ENCODE measurements around the gene PLPP7. TPM values are rescaled to one million over a fixed set of nuclear protein-coding genes. Genes with fewer than 3 reads are reported as not detected.
A peak's percentile ranks its signal among the peaks of the same experiment; 100 is the strongest.

The PLPP7 gene
- polyA plus RNA-seq, 2 donors, result 0.47 to 0.73 TPM

DNA sequence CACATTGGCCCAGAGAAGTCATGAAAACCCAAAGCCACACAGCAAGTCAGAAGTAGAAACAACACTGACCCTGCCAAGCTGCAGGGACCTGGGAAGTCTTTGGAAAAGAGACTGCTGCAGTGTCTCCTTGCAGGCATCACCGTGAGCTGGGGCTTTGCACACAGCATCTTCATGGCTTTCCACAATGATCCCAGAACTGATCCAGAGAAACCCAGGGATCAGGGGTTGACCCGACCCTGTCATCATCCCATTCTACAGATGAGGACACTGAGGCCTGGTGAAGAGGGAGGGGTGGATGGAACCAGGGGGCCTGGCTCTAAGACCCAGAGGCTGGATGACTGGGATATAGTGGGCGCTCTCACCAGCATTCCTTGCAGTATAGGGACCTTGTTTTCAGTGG is 8.9 kb upstream of the PLPP7 start:
- Histone ChIP-seq H3K4me3 (ENCODE audit: low read depth in 1 of 2, low read length in 2 of 2) (no peak overlapping the region), H3K36me3 (ENCODE audit: control insufficient read depth in 2 of 2, insufficient read depth in 2 of 2, low read length in 1 of 2) (no peaks in the 10 kb centered on the region), H3K27me3 (ENCODE audit: control insufficient read depth in 1 of 2, insufficient read depth in 2 of 2, low read length in 2 of 2) (no peaks in the 10 kb centered on the region), H3K27ac (ENCODE audit: low read depth in 2 of 2, low read length in 1 of 2) (no peak overlapping the region), H3K4me1 (ENCODE audit: control insufficient read depth in 2 of 2, insufficient read depth in 2 of 2, low read length in 1 of 2) (peaks cover 0 to 2% of the 10 kb centered on the region in 2 donors), H3K9me3 (ENCODE audit: control insufficient read depth in 2 of 2, insufficient read depth in 1 of 2, low read depth in 1 of 2, low read length in 1 of 2) (no peaks in the 10 kb centered on the region)
- 74 to 78% methylated on average over 3 of the region's 3 CpGs for WGBS, 2 donors

DNA sequence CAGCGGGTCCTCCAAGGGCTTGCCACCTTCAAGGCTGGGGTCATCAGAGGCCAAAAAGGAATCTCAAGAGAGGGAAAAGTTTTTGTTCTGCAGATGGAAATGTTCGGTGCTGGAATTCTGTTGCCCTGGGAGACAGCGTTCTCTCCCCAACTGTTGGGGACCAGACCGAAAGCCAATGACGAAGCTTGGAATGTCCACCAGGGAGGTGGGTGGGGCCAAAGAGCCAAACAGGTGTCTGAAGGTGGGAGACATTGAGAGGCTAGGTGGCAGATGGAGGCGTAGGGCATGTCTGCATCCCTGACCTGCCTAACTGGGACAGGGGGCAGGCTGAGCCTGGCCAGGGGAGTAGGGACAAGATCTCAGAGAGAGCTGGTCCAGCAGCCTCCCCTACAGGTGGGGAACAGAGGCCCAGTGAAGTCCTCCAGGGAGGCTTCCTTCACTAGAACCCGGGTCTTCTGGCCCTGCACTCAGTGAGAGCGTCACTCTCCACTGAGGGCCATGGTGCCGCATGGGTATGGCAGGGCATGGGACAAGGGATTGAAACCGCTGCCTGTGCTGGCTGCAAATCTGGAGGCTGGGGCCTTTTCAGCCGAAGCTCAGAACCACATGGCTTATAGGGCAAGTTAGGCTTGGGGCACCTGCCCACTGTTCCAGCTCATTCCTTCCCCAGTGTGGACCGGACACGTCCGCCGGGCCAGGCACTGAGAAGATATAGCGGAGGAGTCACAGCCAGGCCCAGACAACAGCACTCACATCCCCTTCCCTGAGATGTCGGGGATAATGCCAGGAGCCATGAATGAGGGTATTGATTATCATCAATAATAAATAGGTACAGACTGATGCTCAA is 8.2 kb upstream of the PLPP7 start:
- 79 to 81% methylated on average over 17 of the region's 17 CpGs for WGBS, 2 donors
- no peaks in the 10 kb centered on the region for H3K27me3 ChIP-seq (ENCODE audit: control insufficient read depth in 1 of 2, insufficient read depth in 2 of 2, low read length in 2 of 2)

DNA sequence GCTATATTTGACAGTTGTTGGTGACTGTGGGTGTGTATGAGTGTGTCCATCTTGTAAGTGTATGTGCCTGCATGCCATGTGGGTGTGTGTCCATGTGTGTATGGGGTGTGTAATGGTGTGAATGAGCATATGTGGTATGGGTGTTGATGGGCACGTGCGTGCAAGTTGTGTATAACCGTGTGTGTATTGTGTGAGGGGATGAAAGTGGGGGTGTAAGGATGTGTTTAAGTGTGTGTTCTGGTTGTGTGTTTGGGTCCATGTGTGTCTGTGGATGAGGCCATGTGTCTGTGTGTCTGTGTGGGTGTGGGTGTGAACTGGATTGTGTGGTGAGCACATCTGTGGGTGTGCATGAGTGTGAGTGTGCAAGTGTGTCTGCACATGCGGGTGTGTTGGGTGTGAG is 7.3 kb upstream of the PLPP7 start:
- Histone ChIP-seq H3K9me3 (ENCODE audit: control insufficient read depth in 2 of 2, insufficient read depth in 1 of 2, low read depth in 1 of 2, low read length in 1 of 2) (no peaks in the 10 kb centered on the region), H3K4me3 (ENCODE audit: low read depth in 1 of 2, low read length in 2 of 2) (no peak overlapping the region), H3K27ac (ENCODE audit: low read depth in 2 of 2, low read length in 1 of 2) (no peak overlapping the region), H3K27me3 (ENCODE audit: control insufficient read depth in 1 of 2, insufficient read depth in 2 of 2, low read length in 2 of 2) (no peaks in the 10 kb centered on the region), H3K4me1 (ENCODE audit: control insufficient read depth in 2 of 2, insufficient read depth in 2 of 2, low read length in 1 of 2) (peaks cover 0 to 2% of the 10 kb centered on the region in 2 donors), H3K36me3 (ENCODE audit: control insufficient read depth in 2 of 2, insufficient read depth in 2 of 2, low read length in 1 of 2) (no peaks in the 10 kb centered on the region)
- whole genome bisulfite sequencing, 2 donors, result 66 to 76% methylated on average over 4 of the region's 4 CpGs

More for the DNA sequence above, 8.2 kb upstream of the PLPP7 start:
- H3K27ac ChIP-seq (ENCODE audit: low read depth in 2 of 2, low read length in 1 of 2), result no peak overlapping the region
- H3K36me3 ChIP-seq (ENCODE audit: control insufficient read depth in 2 of 2, insufficient read depth in 2 of 2, low read length in 1 of 2), result no peaks in the 10 kb centered on the region
- peaks cover 0 to 2% of the 10 kb centered on the region in 2 donors for H3K4me1 ChIP-seq (ENCODE audit: control insufficient read depth in 2 of 2, insufficient read depth in 2 of 2, low read length in 1 of 2)
- no peak overlapping the region for H3K4me3 ChIP-seq (ENCODE audit: low read depth in 1 of 2, low read length in 2 of 2)
- no peaks in the 10 kb centered on the region for H3K9me3 ChIP-seq (ENCODE audit: control insufficient read depth in 2 of 2, insufficient read depth in 1 of 2, low read depth in 1 of 2, low read length in 1 of 2)

DNA sequence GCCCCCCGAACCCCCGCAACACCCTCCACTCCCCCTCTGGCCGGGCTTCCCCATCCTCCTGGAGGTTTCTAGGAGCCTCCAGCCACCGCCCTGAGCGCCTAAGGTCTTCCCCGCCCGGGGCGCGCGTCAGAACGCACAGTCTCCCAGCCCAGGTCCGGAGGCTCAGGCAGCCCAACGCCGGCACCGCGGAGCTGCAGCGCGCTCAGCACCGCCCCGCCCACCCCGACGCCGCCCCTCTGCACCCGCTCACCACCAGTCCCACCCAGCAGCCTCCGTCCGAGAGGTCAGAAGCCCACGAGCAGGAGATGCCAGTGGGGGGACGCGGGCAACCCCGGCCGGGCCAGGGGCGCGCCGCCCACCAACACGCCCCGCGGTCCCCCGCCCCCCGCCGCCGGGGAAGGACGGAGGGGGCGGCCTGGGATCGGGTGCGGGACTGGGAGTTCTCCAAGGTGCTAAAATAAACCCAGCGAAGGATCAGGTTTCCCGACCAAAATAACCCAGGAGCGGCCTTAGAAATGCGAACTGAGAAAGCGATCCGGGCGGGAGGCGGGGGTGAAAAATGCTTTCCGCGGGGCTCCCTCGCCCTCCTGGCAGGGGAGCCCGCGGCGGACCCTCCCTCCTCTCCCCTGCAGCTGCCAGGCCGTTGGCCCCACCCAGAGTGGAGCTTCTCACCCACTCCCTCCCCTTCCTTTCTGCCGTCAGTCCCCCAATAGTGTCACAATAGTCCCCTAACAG is 6.7 kb upstream of the PLPP7 start:
- Histone ChIP-seq H3K4me3 (ENCODE audit: low read depth in 1 of 2, low read length in 2 of 2) (no peak overlapping the region), H3K4me1 (ENCODE audit: control insufficient read depth in 2 of 2, insufficient read depth in 2 of 2, low read length in 1 of 2) (peaks cover 0 to 2% of the 10 kb centered on the region in 2 donors), H3K27me3 (ENCODE audit: control insufficient read depth in 1 of 2, insufficient read depth in 2 of 2, low read length in 2 of 2) (no peaks in the 10 kb centered on the region), H3K9me3 (ENCODE audit: control insufficient read depth in 2 of 2, insufficient read depth in 1 of 2, low read depth in 1 of 2, low read length in 1 of 2) (no peaks in the 10 kb centered on the region), H3K27ac (ENCODE audit: low read depth in 2 of 2, low read length in 1 of 2) (no peak overlapping the region), H3K36me3 (ENCODE audit: control insufficient read depth in 2 of 2, insufficient read depth in 2 of 2, low read length in 1 of 2) (no peaks in the 10 kb centered on the region)
- 3 to 4% methylated on average over 45 to 61 of the region's 61 CpGs for WGBS, 2 donors

DNA sequence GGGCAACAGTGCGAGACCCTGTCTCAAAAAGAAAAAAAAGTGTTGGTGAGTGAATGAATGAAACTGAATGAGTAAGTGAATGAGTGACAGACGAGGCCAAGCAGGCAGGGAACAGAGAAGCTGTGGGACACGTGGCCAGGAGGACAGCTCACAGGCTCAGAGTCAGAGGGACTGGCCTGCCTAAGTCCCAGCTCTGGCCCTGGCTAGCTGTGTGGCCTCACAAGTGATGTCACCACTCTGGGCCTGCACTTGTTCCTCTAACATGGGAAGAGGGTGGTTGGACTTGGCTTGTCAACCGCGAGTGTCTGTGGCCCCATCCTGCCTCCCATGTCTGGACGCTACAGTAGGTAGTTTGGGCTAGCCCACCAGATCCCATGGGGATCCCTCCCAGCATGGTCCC is 4.7 kb upstream of the PLPP7 start:
- Histone ChIP-seq H3K36me3 (ENCODE audit: control insufficient read depth in 2 of 2, insufficient read depth in 2 of 2, low read length in 1 of 2) (no peaks in the 10 kb centered on the region), H3K27ac (ENCODE audit: low read depth in 2 of 2, low read length in 1 of 2) (no peak overlapping the region), H3K9me3 (ENCODE audit: control insufficient read depth in 2 of 2, insufficient read depth in 1 of 2, low read depth in 1 of 2, low read length in 1 of 2) (no peaks in the 10 kb centered on the region), H3K4me3 (ENCODE audit: low read depth in 1 of 2, low read length in 2 of 2) (no peak overlapping the region), H3K27me3 (ENCODE audit: control insufficient read depth in 1 of 2, insufficient read depth in 2 of 2, low read length in 2 of 2) (no peaks in the 10 kb centered on the region), H3K4me1 (ENCODE audit: control insufficient read depth in 2 of 2, insufficient read depth in 2 of 2, low read length in 1 of 2) (peaks cover 0 to 3% of the 10 kb centered on the region in 2 donors)
- 90 to 91% methylated on average over 6 of the region's 6 CpGs for WGBS, 2 donors

DNA sequence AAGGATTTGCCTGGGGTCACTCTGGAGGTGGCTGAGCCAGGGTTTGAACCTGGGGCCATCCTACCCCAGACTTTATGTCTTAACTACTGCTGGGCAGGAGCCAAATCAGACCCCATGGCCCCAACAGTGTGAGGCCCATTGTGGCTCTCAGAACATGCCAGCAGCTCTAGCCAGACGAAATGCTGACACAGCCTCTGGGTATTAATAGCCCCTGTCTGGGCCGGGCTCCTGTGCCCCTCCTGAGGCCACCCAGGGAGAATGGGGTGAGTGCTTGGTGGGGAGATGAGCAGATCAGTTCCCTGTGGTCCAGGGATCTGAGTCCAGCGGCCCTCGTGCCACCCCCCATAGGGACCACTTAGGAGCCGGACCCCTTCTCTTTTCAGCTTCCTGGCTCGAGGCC is 2.2 kb upstream of the PLPP7 start:
- Histone ChIP-seq H3K9me3 (ENCODE audit: control insufficient read depth in 2 of 2, insufficient read depth in 1 of 2, low read depth in 1 of 2, low read length in 1 of 2) (no peaks in the 10 kb centered on the region), H3K27ac (ENCODE audit: low read depth in 2 of 2, low read length in 1 of 2) (no peak overlapping the region), H3K4me1 (ENCODE audit: control insufficient read depth in 2 of 2, insufficient read depth in 2 of 2, low read length in 1 of 2) (peaks cover 0 to 2% of the 10 kb centered on the region in 2 donors), H3K27me3 (ENCODE audit: control insufficient read depth in 1 of 2, insufficient read depth in 2 of 2, low read length in 2 of 2) (no peaks in the 10 kb centered on the region), H3K36me3 (ENCODE audit: control insufficient read depth in 2 of 2, insufficient read depth in 2 of 2, low read length in 1 of 2) (no peaks in the 10 kb centered on the region), H3K4me3 (ENCODE audit: low read depth in 1 of 2, low read length in 2 of 2) (no peak overlapping the region)
- WGBS, 2 donors, result 78 to 85% methylated on average over 6 of the region's 6 CpGs

DNA sequence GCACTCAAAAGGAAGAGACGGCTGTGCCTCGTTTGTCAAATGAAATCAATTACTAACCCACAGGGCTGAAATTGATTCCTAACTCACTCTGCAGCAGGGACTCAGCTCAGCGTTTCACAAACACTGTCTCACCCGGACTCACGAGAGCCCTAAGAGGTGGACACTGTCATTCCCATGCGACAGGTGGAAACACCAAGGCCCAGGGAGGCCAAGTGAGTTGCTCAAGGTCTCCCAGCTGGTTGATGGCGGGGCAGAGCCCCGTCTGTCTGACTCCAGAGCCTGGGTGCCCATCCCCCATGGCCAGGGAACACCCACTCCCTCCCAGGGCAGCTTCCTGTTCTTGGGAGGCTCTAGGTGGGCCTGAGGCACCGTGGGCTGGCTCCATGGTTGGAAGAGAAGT is 1.3 kb upstream of the PLPP7 start:
- no peak overlapping the region for H3K4me3 ChIP-seq (ENCODE audit: low read depth in 1 of 2, low read length in 2 of 2)
- H3K27me3 ChIP-seq (ENCODE audit: control insufficient read depth in 1 of 2, insufficient read depth in 2 of 2, low read length in 2 of 2), result no peaks in the 10 kb centered on the region
- no peak overlapping the region for H3K27ac ChIP-seq (ENCODE audit: low read depth in 2 of 2, low read length in 1 of 2)
- WGBS, 2 donors, result 77 to 78% methylated on average over 9 of the region's 9 CpGs
- peaks cover 0 to 1% of the 10 kb centered on the region in 2 donors for H3K4me1 ChIP-seq (ENCODE audit: control insufficient read depth in 2 of 2, insufficient read depth in 2 of 2, low read length in 1 of 2)
- H3K9me3 ChIP-seq (ENCODE audit: control insufficient read depth in 2 of 2, insufficient read depth in 1 of 2, low read depth in 1 of 2, low read length in 1 of 2), result no peaks in the 10 kb centered on the region
- no peaks in the 10 kb centered on the region for H3K36me3 ChIP-seq (ENCODE audit: control insufficient read depth in 2 of 2, insufficient read depth in 2 of 2, low read length in 1 of 2)

DNA sequence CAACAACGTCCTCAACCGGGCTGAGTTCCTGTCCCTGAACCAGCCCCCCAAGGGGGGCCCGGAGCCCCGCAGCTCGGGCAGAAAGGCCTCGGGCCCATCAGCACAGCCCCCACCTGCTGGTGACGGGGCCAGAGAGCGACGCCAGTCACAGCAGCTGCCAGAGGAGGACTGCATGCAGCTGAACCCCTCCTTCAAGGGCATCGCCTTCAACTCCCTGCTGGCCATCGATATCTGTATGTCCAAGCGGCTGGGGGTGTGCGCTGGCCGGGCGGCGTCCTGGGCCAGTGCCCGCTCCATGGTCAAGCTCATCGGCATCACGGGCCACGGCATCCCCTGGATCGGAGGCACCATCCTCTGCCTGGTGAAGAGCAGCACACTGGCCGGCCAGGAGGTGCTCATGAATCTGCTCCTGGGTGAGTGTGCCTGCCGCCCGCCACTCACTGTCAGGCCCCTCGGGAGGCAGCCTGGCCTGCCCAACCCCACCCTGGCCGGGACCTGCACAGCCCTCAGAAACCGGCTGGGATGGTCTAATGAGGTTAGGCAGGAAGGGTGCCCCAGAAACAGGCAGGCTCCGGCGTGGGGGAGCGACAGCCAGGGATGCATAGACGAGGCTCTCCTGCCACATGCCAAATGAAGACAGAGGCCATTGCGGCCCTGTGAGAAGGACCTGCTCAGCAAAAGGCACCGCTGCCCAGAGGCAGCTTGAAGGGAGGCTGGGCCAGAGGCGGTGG is 678 bp downstream of the PLPP7 start:
- Histone ChIP-seq H3K4me1 (ENCODE audit: control insufficient read depth in 2 of 2, insufficient read depth in 2 of 2, low read length in 1 of 2) (peaks cover 0 to 1% of the 10 kb centered on the region in 2 donors), H3K27me3 (ENCODE audit: control insufficient read depth in 1 of 2, insufficient read depth in 2 of 2, low read length in 2 of 2) (no peaks in the 10 kb centered on the region), H3K27ac (ENCODE audit: low read depth in 2 of 2, low read length in 1 of 2) (no peak overlapping the region), H3K36me3 (ENCODE audit: control insufficient read depth in 2 of 2, insufficient read depth in 2 of 2, low read length in 1 of 2) (no peaks in the 10 kb centered on the region), H3K9me3 (ENCODE audit: control insufficient read depth in 2 of 2, insufficient read depth in 1 of 2, low read depth in 1 of 2, low read length in 1 of 2) (no peaks in the 10 kb centered on the region), H3K4me3 (ENCODE audit: low read depth in 1 of 2, low read length in 2 of 2) (peak overlapping the region in 1 of 2 donors; percentile 41)
- 74 to 75% methylated on average over 34 of the region's 34 CpGs for WGBS, 2 donors

DNA sequence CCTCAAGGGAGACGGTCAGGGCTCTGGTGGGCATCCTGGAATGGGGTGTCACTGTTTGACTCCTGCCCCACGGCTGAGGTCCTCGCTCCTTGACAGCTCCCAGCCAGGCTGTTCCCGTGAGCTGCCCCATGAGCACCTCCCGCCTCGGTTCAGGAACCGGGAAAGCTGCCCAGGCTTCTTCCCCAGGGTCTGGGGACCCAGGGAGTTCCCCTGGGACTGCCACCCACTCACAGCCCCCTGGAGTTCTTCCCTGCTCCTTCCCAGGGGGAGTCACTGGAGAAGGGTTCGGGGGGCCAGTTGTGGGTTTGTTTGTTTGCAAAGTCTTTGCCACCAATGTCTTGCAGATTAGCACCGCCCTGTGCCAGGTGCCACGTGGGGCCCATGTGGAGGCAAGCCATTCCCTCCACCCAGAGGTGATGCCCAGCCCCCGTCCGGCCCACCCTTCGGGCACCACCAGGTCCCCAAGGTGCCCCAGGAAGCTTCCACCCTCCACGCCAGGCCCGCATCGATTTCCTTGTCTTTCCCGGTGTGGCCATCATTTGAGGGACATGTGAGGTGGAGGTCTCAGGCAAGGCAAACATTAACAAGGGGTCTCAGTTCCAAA is 1.3 kb downstream of the PLPP7 start:
- H3K27me3 ChIP-seq (ENCODE audit: control insufficient read depth in 1 of 2, insufficient read depth in 2 of 2, low read length in 2 of 2), result no peaks in the 10 kb centered on the region
- peaks cover 0 to 1% of the 10 kb centered on the region in 2 donors for H3K4me1 ChIP-seq (ENCODE audit: control insufficient read depth in 2 of 2, insufficient read depth in 2 of 2, low read length in 1 of 2)
- H3K27ac ChIP-seq (ENCODE audit: low read depth in 2 of 2, low read length in 1 of 2), result no peak overlapping the region
- WGBS, 2 donors, result 77 to 79% methylated on average over 17 of the region's 17 CpGs
- H3K9me3 ChIP-seq (ENCODE audit: control insufficient read depth in 2 of 2, insufficient read depth in 1 of 2, low read depth in 1 of 2, low read length in 1 of 2), result no peaks in the 10 kb centered on the region
- H3K36me3 ChIP-seq (ENCODE audit: control insufficient read depth in 2 of 2, insufficient read depth in 2 of 2, low read length in 1 of 2), result no peaks in the 10 kb centered on the region
- H3K4me3 ChIP-seq (ENCODE audit: low read depth in 1 of 2, low read length in 2 of 2), result no peak overlapping the region
